Measurements from ENCODE around the gene AP1G2.
A peak's percentile ranks its signal among the peaks of the same experiment; 100 is the strongest.

Gene AP1G2

DNA sequence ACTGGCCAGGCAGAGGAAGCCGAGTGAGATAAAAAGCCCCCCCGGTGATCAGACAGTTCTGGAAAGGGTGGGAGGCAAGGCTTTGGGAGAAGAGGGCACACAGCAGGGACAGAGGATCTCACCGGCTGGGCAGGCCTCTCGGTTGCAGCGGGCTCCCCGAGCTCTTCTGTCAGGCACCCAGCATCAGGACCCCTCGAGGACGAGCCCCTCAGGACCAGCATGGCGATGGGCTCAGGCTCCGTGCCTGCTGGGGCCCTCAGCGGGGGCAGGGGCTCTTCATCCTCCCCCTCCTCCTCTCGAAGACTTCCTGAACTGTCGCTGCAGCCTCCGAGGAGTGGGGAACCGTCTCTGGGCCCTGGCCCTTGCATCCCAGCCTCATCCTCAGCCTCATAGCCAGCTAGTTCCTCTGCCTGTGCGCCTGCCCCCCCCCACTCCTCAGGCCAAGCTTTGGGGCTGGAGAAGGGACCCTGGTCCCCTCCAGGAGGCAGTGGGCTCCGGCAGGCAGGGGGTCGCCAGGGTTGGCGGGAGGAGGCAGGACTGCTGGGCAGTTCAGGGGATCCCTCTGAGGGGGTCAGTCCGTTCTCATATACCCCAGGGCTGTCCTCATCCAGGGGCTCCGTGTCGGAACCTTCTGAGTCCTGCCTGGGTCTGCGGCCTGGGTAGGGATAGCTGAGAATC lies 3.4 kb upstream of the AP1G2 start:
- H3K4me3 ChIP-seq (ENCODE audit: control insufficient read depth, low read depth, low read length) = no peak overlapping the region
- TF ChIP-seq, protein P1, sequence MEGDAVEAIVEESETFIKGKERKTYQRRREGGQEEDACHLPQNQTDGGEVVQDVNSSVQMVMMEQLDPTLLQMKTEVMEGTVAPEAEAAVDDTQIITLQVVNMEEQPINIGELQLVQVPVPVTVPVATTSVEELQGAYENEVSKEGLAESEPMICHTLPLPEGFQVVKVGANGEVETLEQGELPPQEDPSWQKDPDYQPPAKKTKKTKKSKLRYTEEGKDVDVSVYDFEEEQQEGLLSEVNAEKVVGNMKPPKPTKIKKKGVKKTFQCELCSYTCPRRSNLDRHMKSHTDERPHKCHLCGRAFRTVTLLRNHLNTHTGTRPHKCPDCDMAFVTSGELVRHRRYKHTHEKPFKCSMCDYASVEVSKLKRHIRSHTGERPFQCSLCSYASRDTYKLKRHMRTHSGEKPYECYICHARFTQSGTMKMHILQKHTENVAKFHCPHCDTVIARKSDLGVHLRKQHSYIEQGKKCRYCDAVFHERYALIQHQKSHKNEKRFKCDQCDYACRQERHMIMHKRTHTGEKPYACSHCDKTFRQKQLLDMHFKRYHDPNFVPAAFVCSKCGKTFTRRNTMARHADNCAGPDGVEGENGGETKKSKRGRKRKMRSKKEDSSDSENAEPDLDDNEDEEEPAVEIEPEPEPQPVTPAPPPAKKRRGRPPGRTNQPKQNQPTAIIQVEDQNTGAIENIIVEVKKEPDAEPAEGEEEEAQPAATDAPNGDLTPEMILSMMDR (conservative IDR thresholded peaks at IDR 0.05; ENCODE audit: control insufficient read depth, insufficient read depth, low read depth, low read length) = no peak
- DNase-seq (ENCODE audit: low read depth) = no peak

DNA sequence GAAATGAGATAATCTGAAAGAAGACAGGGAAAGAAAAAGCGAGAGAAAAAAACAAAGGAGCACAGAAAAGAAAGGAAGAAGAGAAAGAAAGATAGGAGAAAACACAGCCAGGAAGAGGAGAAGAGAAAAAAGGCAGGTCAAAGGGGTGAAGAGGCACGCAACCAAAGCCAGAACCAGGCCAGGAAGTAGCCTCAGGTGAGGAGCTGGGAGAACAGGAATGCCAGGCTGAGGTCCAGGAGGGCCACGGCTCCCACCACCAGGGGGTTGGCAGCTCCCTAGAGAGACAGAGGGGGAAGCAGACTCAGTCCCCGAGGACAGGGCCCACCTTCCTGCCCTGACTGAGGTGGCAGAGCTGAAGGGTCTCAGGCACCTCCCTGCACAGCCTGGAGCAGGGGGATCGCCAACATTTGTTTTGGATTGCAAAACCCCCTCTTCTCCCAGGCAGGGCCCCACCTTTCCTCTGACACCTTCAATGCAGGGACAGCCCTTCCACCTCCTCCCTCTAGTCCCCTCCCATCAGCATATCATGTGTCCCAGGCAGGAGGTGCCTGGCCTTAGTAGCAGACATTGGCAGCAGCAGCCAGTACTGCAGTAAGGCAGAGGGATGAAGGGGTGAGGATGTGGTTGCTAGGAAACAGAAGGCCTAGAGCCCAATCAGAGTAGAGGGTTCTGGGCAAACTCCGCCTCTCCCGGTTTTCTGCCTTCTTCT lies 2.0 kb upstream of the AP1G2 start:
- TF ChIP-seq, protein P1 (conservative IDR thresholded peaks at IDR 0.05; ENCODE audit: control insufficient read depth, insufficient read depth, low read depth, low read length) = no peak
- no peak for DNase-seq (ENCODE audit: low read depth)
- H3K4me3 ChIP-seq (ENCODE audit: control insufficient read depth, low read depth, low read length) = no peak overlapping the region

DNA sequence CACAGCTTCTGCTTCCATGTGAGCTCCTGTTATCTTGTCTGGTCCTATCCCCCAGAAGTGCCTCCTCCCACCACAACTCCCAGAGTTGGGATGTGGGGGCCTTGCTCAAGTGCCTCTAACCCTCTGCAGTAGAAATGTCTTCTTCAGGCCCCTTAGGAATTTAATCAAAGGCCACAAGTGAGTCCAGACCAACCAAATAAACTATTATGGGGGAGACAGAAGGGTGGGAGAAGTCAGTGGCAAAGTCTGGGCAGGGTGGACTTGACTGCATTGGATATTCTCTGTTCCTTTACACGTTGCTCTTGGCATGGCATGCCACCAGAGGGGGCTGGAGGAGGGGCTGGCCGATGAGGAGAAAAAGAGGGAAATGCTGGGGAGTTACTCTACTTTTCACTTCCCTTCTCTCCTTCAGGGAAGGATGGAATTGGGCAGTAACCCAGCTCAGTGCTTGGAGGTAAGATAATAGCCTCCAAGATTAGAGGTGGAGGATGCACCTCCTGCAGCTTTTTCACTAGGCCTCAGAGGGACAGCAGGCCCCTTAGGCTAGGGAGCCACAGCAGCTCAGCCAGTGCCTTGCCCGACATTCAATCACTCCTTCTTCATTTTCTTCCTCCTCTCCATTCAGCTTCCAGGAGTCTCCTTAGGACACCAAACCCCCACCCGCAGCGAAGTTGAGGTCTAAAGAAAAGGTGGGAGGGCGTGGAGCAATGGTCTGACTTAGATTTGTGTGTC lies 1.2 kb upstream of the AP1G2 start:
- H3K4me3 ChIP-seq (ENCODE audit: control insufficient read depth, low read depth, low read length) = no peak overlapping the region
- no peak for DNase-seq (ENCODE audit: low read depth)
- TF ChIP-seq, protein P1 (conservative IDR thresholded peaks at IDR 0.05; ENCODE audit: control insufficient read depth, insufficient read depth, low read depth, low read length) = peak; percentile 16

DNA sequence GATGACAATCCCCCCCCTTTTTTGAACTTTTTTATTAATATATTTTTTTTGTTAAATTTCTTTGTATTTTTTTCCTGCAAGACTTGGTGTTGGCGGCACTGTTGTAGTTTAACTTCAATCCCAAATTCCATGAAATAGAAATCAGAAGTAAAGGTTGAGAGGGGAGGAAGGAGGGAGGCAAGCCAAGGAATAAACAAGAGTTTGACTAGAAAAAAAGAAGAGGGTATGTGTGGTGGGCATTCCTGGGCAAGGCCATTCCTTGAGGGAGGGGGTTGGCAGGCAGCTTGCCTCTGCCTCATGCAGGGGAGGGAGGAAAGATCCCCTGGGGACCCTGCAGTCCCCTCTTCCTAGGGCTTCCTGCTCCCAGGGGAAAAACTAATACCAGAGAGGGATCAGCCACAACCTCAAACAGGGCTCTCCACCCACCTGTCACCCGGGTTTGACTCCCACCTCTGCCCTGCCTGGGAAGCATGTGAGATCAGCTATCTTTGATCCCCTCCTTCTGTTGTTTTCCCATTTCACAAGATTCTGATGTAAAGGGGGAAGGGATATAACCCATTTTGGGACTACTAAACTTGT lies 519 bp upstream of the AP1G2 start:
- peak overlapping the region; percentile 61 for H3K4me3 ChIP-seq (ENCODE audit: control insufficient read depth, low read depth, low read length)
- TF ChIP-seq, protein P1 (conservative IDR thresholded peaks at IDR 0.05; ENCODE audit: control insufficient read depth, insufficient read depth, low read depth, low read length) = no peak
- DNase-seq (ENCODE audit: low read depth) = no peak

DNA sequence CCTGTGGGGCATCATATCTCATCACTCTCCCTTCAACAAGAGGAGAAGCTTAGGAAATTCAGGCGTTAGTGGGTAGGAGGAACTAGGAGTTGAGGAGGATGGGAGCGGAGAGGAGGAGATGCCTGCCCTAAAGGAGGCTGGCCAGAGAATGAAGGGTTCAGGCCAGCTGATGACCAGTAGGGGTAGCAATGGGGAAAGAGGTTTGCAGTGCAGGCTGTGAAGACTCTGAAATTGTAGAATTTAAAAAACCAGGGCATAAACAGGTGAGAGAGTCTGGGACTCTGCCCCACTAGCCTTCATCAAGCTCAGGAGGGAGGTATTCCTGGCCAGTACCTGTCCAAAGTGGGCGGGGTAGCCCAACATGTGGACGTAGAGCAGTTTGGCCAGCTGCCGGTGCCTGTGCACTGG lies 809 bp downstream of the AP1G2 start:
- no peak for DNase-seq (ENCODE audit: low read depth)
- peak overlapping the region; percentile 61 for H3K4me3 ChIP-seq (ENCODE audit: control insufficient read depth, low read depth, low read length)
- TF ChIP-seq, protein P1 (conservative IDR thresholded peaks at IDR 0.05; ENCODE audit: control insufficient read depth, insufficient read depth, low read depth, low read length) = peak; percentile 33

DNA sequence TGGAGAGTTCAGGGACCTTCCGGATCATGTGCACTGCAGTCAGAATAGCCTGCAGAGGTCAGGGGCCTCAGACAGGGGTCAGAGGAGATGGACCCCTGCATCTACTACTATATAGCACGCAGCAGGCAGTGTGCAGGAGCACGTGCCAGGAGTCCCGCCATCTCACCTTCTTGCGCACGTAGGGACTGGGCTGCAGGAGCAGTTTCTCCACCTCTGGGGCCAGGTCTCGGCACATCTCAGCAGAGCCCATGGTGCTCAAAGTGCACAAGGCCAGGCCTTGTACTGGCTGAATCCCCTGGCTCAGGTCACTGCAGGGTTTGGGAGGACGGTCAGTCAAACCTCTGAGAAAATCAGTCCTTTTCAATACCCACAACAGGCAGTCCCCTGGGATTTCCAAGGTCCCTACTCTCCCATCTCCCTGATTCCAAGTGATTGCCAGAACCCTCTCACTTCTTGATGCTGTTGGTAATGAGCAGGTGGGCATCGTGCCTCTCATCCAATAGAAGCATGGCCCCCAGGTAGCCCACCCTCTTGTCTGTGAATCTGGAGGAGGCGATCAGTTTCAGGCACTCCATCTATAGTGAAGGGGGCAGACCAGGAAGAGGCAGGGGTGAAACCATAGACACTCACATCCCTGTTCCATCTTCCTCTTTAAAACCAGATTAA lies 1.3 kb downstream of the AP1G2 start:
- no peak for DNase-seq (ENCODE audit: low read depth)
- H3K4me3 ChIP-seq (ENCODE audit: control insufficient read depth, low read depth, low read length) = no peak overlapping the region

More for the DNA sequence above, 1.3 kb downstream of the AP1G2 start:
- TF ChIP-seq, protein P1 (conservative IDR thresholded peaks at IDR 0.05; ENCODE audit: control insufficient read depth, insufficient read depth, low read depth, low read length) = no peak

All from fibroblast of mammary gland (primary cell).